GM13977 (cell line): ENCODE results near the gene LRRC45.

Source experiments
- DNase-seq: peaks from one replicate; pipeline ENCODE4 v3.0.0; 2012; ENCODE audit warnings: low spot score
- CTCF ChIP-seq: IDR thresholded peaks from 2 replicates; pipeline ENCODE4 v1.5.1; 2012; ENCODE audit warnings: mild to moderate bottlenecking, control low read depth; ENCODE audit not compliant: insufficient read depth; ENCODE audit errors: extremely low read depth, missing control alignments
- in situ Hi-C: fragments of 300-500 bp; cut with MboI; formaldehyde crosslinking; loops from one replicate; pipeline ENCODE4 v1.12.0; 2022; ENCODE audit warnings: low sequenced_read_pairs, low pct_unique_long_range_greater_than_20kb, mixed read lengths, inconsistent platforms; ENCODE audit not compliant: unreplicated experiment

Gene LRRC45

GRCh38 chr17:82003411-82004381 lies 19.4 kb upstream of the LRRC45 start:
- no peak for DNase-seq
- in situ Hi-C loops = no loop called here
- no peak for TF ChIP-seq CTCF

- DNase-seq = no peak
- TF ChIP-seq CTCF = no peak
- in situ Hi-C loops = no loop called here
Observed at GRCh38 chr17:82004517-82005455, 18.3 kb upstream of the LRRC45 start.

GRCh38 chr17:82005701-82006348 lies 17.3 kb upstream of the LRRC45 start:
- in situ Hi-C loops = no loop called here
- no peak for DNase-seq
- no peak for TF ChIP-seq CTCF

GRCh38 chr17:82006468-82007227 lies 16.5 kb upstream of the LRRC45 start:
- TF ChIP-seq CTCF = no peak
- in situ Hi-C loops = no loop called here
- DNase-seq = no peak

- DNase-seq = no peak
- no peak for TF ChIP-seq CTCF
- in situ Hi-C loops = no loop called here
Observed at GRCh38 chr17:82007228-82007494, 15.9 kb upstream of the LRRC45 start.
